Activated CD4-positive, alpha-beta memory T cell treated with anti-CD3 and anti-CD28 coated beads, Interleukin-2, amount 10 ng/mL, durations not matched to agents 7 days and 5 days (primary cell): Measurements from ENCODE around the gene BMERB1. TPM values are rescaled to one million over a fixed set of nuclear protein-coding genes. Genes with fewer than 3 reads are reported as not detected.
"Not testable (repeated sequence)": the region's sequence is repeated elsewhere in the genome, so short reads cannot be mapped to it uniquely, and the experiment has no call there.

Source experiments
- CTCF ChIA-PET: fragments of 350-600 bp; sonication (Branson Sonifier 250); formaldehyde crosslinking; loops from one replicate; lab custom pipeline; 2021; ENCODE audit warnings: antibody characterized with exemption, inconsistent platforms; lab: Charles Lee
- POLR2A ChIA-PET: fragments of 350-600 bp; sonication (Branson Sonifier 250); formaldehyde crosslinking; loops from one replicate; lab custom pipeline; 2021; ENCODE audit warnings: antibody characterized with exemption; lab: Charles Lee
- DNase-seq: peaks from one replicate; pipeline ENCODE4 v3.0.0-alpha.2; 2020
- H3K27ac Mint-ChIP-seq: one replicate; pipeline ENCODE4 v1.8.0; 2021; ENCODE audit warnings: mild to moderate bottlenecking, mixed read lengths
- H3K27me3 Mint-ChIP-seq: one replicate; pipeline ENCODE4 v1.8.0; 2021; ENCODE audit warnings: mixed read lengths
- H3K36me3 Mint-ChIP-seq: one replicate; pipeline ENCODE4 v1.8.0; 2021; ENCODE audit warnings: low read depth, mixed read lengths
- H3K4me1 Mint-ChIP-seq: one replicate; pipeline ENCODE4 v1.8.0; 2021; ENCODE audit warnings: mixed read lengths
- H3K4me3 Mint-ChIP-seq: one replicate; pipeline ENCODE4 v1.8.0; 2021; ENCODE audit warnings: mild to moderate bottlenecking, mixed read lengths
- H3K9me3 Mint-ChIP-seq: one replicate; pipeline ENCODE4 v1.8.0; 2021; ENCODE audit warnings: mixed read lengths
- total RNA-seq, 2 experiments: library from RNA; stranded (reverse); gene quantifications; one replicate each; pipeline ENCODE4 v1.2.3, GENCODE V29; 2021

BMERB1 gene
- total RNA-seq, 2 experiments from 2014 or later = 4.7 to 6.4 TPM

- POLR2A ChIA-PET = not testable (repeated sequence)
These were observed 30.3 kb upstream of the BMERB1 start for GRCh38 chr16:15404091-15404490.

GRCh38 chr16:15404792-15405191 lies 29.6 kb upstream of the BMERB1 start:
- ChIA-PET POLR2A (no interaction called here), CTCF (no interaction called here)
- Mint-ChIP-seq H3K4me3 (no peak overlapping the region), H3K9me3 (no peaks in the 10 kb centered on the region), H3K27me3 (no peaks in the 10 kb centered on the region), H3K27ac (no peak overlapping the region), H3K4me1 (no peaks in the 10 kb centered on the region), H3K36me3 (no peaks in the 10 kb centered on the region)
- DNase-seq = no peak

More at GRCh38 chr16:15404091-15404490, 30.3 kb upstream of the BMERB1 start:
- DNase-seq, CTCF ChIA-PET, H3K9me3 Mint-ChIP-seq, H3K27me3 Mint-ChIP-seq, H3K4me1 Mint-ChIP-seq, H3K36me3 Mint-ChIP-seq, H3K4me3 Mint-ChIP-seq, H3K27ac Mint-ChIP-seq: not testable (repeated sequence)

GRCh38 chr16:15407756-15408155 lies 26.6 kb upstream of the BMERB1 start:
- H3K27ac Mint-ChIP-seq, POLR2A ChIA-PET, H3K4me3 Mint-ChIP-seq, DNase-seq, H3K27me3 Mint-ChIP-seq, H3K36me3 Mint-ChIP-seq, H3K9me3 Mint-ChIP-seq, H3K4me1 Mint-ChIP-seq, CTCF ChIA-PET: not testable (repeated sequence)

GRCh38 chr16:15409476-15409875 lies 24.9 kb upstream of the BMERB1 start:
- H3K27ac Mint-ChIP-seq, H3K4me3 Mint-ChIP-seq, CTCF ChIA-PET, POLR2A ChIA-PET, H3K36me3 Mint-ChIP-seq, H3K9me3 Mint-ChIP-seq, H3K4me1 Mint-ChIP-seq, DNase-seq, H3K27me3 Mint-ChIP-seq: not testable (repeated sequence)

GRCh38 chr16:15415511-15415985 lies 18.8 kb upstream of the BMERB1 start:
- H3K27ac Mint-ChIP-seq = no peak overlapping the region
- POLR2A ChIA-PET = no interaction called here
- DNase-seq = no peak
- H3K27me3 Mint-ChIP-seq = peaks cover 9% of the 10 kb centered on the region
- CTCF ChIA-PET = no interaction called here
- H3K4me1 Mint-ChIP-seq = no peaks in the 10 kb centered on the region
- H3K4me3 Mint-ChIP-seq = no peak overlapping the region
- H3K9me3 Mint-ChIP-seq = no peaks in the 10 kb centered on the region
- H3K36me3 Mint-ChIP-seq = no peaks in the 10 kb centered on the region

- H3K27me3 Mint-ChIP-seq = peaks cover 11% of the 10 kb centered on the region
- ChIA-PET CTCF (no interaction called here), POLR2A (no interaction called here)
- H3K4me1 Mint-ChIP-seq = no peaks in the 10 kb centered on the region
- H3K27ac Mint-ChIP-seq = no peak overlapping the region
- no peaks in the 10 kb centered on the region for H3K36me3 Mint-ChIP-seq
- no peak for DNase-seq
- no peak overlapping the region for H3K4me3 Mint-ChIP-seq
- no peaks in the 10 kb centered on the region for H3K9me3 Mint-ChIP-seq
These were observed 17.2 kb upstream of the BMERB1 start for GRCh38 chr16:15417197-15417596.

GRCh38 chr16:15418206-15418605 lies 16.2 kb upstream of the BMERB1 start:
- Mint-ChIP-seq H3K9me3 (no peaks in the 10 kb centered on the region), H3K4me1 (no peaks in the 10 kb centered on the region), H3K36me3 (no peaks in the 10 kb centered on the region), H3K27me3 (peaks cover 12% of the 10 kb centered on the region), H3K27ac (no peak overlapping the region), H3K4me3 (no peak overlapping the region)
- no peak for DNase-seq
- POLR2A ChIA-PET = no interaction called here
- CTCF ChIA-PET = interaction anchor here (1.1 kb wide), 1 partner anchor 19 kb away, joined by 3 read pairs; no protein-coding TSS in a partner anchor

GRCh38 chr16:15421696-15422095 lies 12.7 kb upstream of the BMERB1 start:
- POLR2A ChIA-PET, DNase-seq, H3K9me3 Mint-ChIP-seq: not testable (repeated sequence)

GRCh38 chr16:15422222-15422621 lies 12.2 kb upstream of the BMERB1 start:
- Mint-ChIP-seq H3K4me3 (no peak overlapping the region), H3K27ac (no peak overlapping the region), H3K36me3 (no peaks in the 10 kb centered on the region), H3K4me1 (no peaks in the 10 kb centered on the region), H3K9me3 (no peaks in the 10 kb centered on the region), H3K27me3 (peaks cover 11% of the 10 kb centered on the region)
- POLR2A ChIA-PET = no interaction called here
- DNase-seq = no peak
- CTCF ChIA-PET = no interaction called here

More at GRCh38 chr16:15421696-15422095, 12.7 kb upstream of the BMERB1 start:
- CTCF ChIA-PET, H3K4me1 Mint-ChIP-seq, H3K4me3 Mint-ChIP-seq, H3K27ac Mint-ChIP-seq, H3K36me3 Mint-ChIP-seq: not testable (repeated sequence)
- H3K27me3 Mint-ChIP-seq = peaks cover 10% of the 10 kb centered on the region

- ChIA-PET CTCF (interaction anchor here (1.7 kb wide), 1 partner anchor 329 kb away, joined by 3 read pairs; no protein-coding TSS in a partner anchor), POLR2A (no interaction called here)
- Mint-ChIP-seq H3K9me3 (no peaks in the 10 kb centered on the region), H3K27ac (no peak overlapping the region), H3K4me3 (no peak overlapping the region), H3K36me3 (no peaks in the 10 kb centered on the region), H3K4me1 (peaks cover 3% of the 10 kb centered on the region), H3K27me3 (peaks cover 11% of the 10 kb centered on the region)
- no peak for DNase-seq
These were observed 8.5 kb upstream of the BMERB1 start for GRCh38 chr16:15425861-15426260.

- ChIA-PET POLR2A (no interaction called here), CTCF (interaction anchor here (1.7 kb wide), 1 partner anchor 328 kb away, joined by 3 read pairs; no protein-coding TSS in a partner anchor)
- H3K4me3 Mint-ChIP-seq = no peak overlapping the region
- H3K4me1 Mint-ChIP-seq = peaks cover 3% of the 10 kb centered on the region
- H3K27me3 Mint-ChIP-seq = peaks cover 9% of the 10 kb centered on the region
- DNase-seq = no peak
- H3K27ac Mint-ChIP-seq = no peak overlapping the region
- no peaks in the 10 kb centered on the region for H3K9me3 Mint-ChIP-seq
- no peaks in the 10 kb centered on the region for H3K36me3 Mint-ChIP-seq
These were observed 7.6 kb upstream of the BMERB1 start for GRCh38 chr16:15426796-15427195.

GRCh38 chr16:15427648-15428239 lies 6.6 kb upstream of the BMERB1 start:
- peak; percentile 55 for DNase-seq
- Mint-ChIP-seq H3K27me3 (peaks cover 8% of the 10 kb centered on the region), H3K4me1 (peaks cover 3% of the 10 kb centered on the region), H3K36me3 (no peaks in the 10 kb centered on the region), H3K4me3 (no peak overlapping the region), H3K27ac (no peak overlapping the region), H3K9me3 (no peaks in the 10 kb centered on the region)
- CTCF ChIA-PET = interaction anchor here (0.7 to 1.2 kb wide), 5 partner anchors 9 to 276 kb away, joined by 3 to 10 read pairs (median 3); partner anchors contain the start of gene MARF1
- POLR2A ChIA-PET = no interaction called here

- CTCF ChIA-PET, DNase-seq, POLR2A ChIA-PET, H3K27ac Mint-ChIP-seq, H3K9me3 Mint-ChIP-seq, H3K4me3 Mint-ChIP-seq, H3K36me3 Mint-ChIP-seq: not testable (repeated sequence)
- Mint-ChIP-seq H3K27me3 (peaks cover 18% of the 10 kb centered on the region), H3K4me1 (peaks cover 19% of the 10 kb centered on the region)
These were observed 3.5 kb upstream of the BMERB1 start for GRCh38 chr16:15430884-15431283.

- no peak for DNase-seq
- H3K27me3 Mint-ChIP-seq = peaks cover 17% of the 10 kb centered on the region
- CTCF ChIA-PET = interaction anchor here (0.6 kb wide), 1 partner anchor 181 kb away, joined by 4 read pairs; no protein-coding TSS in a partner anchor
- H3K36me3 Mint-ChIP-seq = no peaks in the 10 kb centered on the region
- H3K4me3 Mint-ChIP-seq = peak overlapping the region; percentile 80
- no peak overlapping the region for H3K27ac Mint-ChIP-seq
- H3K4me1 Mint-ChIP-seq = peaks cover 17% of the 10 kb centered on the region
- H3K9me3 Mint-ChIP-seq = no peaks in the 10 kb centered on the region
- POLR2A ChIA-PET = interaction anchor here (1.3 kb wide), 1 partner anchor 157 kb away, joined by 4 read pairs; no protein-coding TSS in a partner anchor
These were observed 336 bp upstream of the BMERB1 start for GRCh38 chr16:15434079-15434424.
